ENCODE results near the gene DPYSL5. TPM values are rescaled to one million over a fixed set of nuclear protein-coding genes. Genes with fewer than 3 reads are reported as not detected.

Gene DPYSL5
- polyA plus RNA-seq, 3 donors, result not detected

GRCh38 chr2:26809876-26810577 is 37.9 kb upstream of the DPYSL5 start:
- Histone ChIP-seq H3K9me3 (replicated peaks in 1 of 2; ENCODE audit: control insufficient read depth in 1 of 2, insufficient read depth in 1 of 2, low read length in 2 of 2) (no peaks in the 10 kb centered on the region), H3K4me3 (replicated peaks in 1 of 3; ENCODE audit: low read depth in 2 of 3, low read length in 3 of 3) (no peak overlapping the region), H3K4me1 (ENCODE audit: control insufficient read depth in 1 of 2, insufficient read depth in 2 of 2, low read length in 2 of 2) (peaks cover 4 to 13% of the 10 kb centered on the region in 2 donors), H3K79me2 (ENCODE audit: insufficient read depth, low read length) (no peaks in the 10 kb centered on the region), H4K20me1 (ENCODE audit: insufficient read depth, low read length) (no peaks in the 10 kb centered on the region), H3K9ac (ENCODE audit: insufficient read depth, low read length, poor library complexity, severe bottlenecking) (no peak overlapping the region), H3K27me3 (ENCODE audit: control insufficient read depth in 2 of 2, insufficient read depth in 2 of 2, low read length in 2 of 2) (no peaks in the 10 kb centered on the region), H3K36me3 (replicated peaks in 1 of 2; ENCODE audit: control insufficient read depth in 1 of 2, insufficient read depth in 2 of 2, low read length in 2 of 2) (no peaks in the 10 kb centered on the region), H3K27ac (ENCODE audit: low read depth in 1 of 2, low read length in 2 of 2) (no peak overlapping the region), H3K4me2 (replicated peaks; ENCODE audit: extremely low read depth, low read length, poor library complexity, severe bottlenecking) (no peak overlapping the region), H2AFZ (ENCODE audit: insufficient read depth, low read depth, low read length, poor library complexity, severe bottlenecking) (peak overlapping the region; percentile 19)
- TF ChIP-seq CTCF (IDR thresholded peaks at IDR 0.05), result no peak
- intact Hi-C loops (cut with micrococcal nuclease), result no loop called here
- 0% methylated on average over 1 of the region's 6 CpGs for WGBS (ENCODE audit: insufficient coverage)
- Mint-ChIP-seq H3K36me3 (no peaks in the 10 kb centered on the region), H3K4me3 (no peak overlapping the region), H3K4me1 (peaks cover 8% of the 10 kb centered on the region), H3K27ac (peak overlapping the region in 1 of 7 donors; percentile 24), H3K9me3 (peaks cover 0 to 9% (median 5%) of the 10 kb centered on the region in 7 donors), H3K27me3 (ENCODE audit: low read depth in 3 of 3) (peaks cover 1 to 12% (median 2%) of the 10 kb centered on the region in 3 donors)
- DNase-seq, result peak; percentile 3 to 12 (median 9)

- H3K4me3 Mint-ChIP-seq, result no peak overlapping the region
- 77% methylated on average over 7 of the region's 8 CpGs for WGBS (ENCODE audit: insufficient coverage)
- intact Hi-C loops (cut with micrococcal nuclease), result no loop called here
Measured at GRCh38 chr2:26811261-26811660, 36.7 kb upstream of the DPYSL5 start.

More at GRCh38 chr2:26811261-26811660, 36.7 kb upstream of the DPYSL5 start:
- Histone ChIP-seq H3K9ac (ENCODE audit: insufficient read depth, low read length, poor library complexity, severe bottlenecking) (no peak overlapping the region), H3K4me3 (replicated peaks in 1 of 3; ENCODE audit: low read depth in 2 of 3, low read length in 3 of 3) (no peak overlapping the region), H3K36me3 (replicated peaks in 1 of 2; ENCODE audit: control insufficient read depth in 1 of 2, insufficient read depth in 2 of 2, low read length in 2 of 2) (no peaks in the 10 kb centered on the region), H3K79me2 (ENCODE audit: insufficient read depth, low read length) (no peaks in the 10 kb centered on the region), H2AFZ (ENCODE audit: insufficient read depth, low read depth, low read length, poor library complexity, severe bottlenecking) (no peak overlapping the region), H3K4me1 (ENCODE audit: control insufficient read depth in 1 of 2, insufficient read depth in 2 of 2, low read length in 2 of 2) (peaks cover 4 to 13% of the 10 kb centered on the region in 2 donors), H3K9me3 (replicated peaks in 1 of 2; ENCODE audit: control insufficient read depth in 1 of 2, insufficient read depth in 1 of 2, low read length in 2 of 2) (no peaks in the 10 kb centered on the region), H4K20me1 (ENCODE audit: insufficient read depth, low read length) (no peaks in the 10 kb centered on the region), H3K27me3 (ENCODE audit: control insufficient read depth in 2 of 2, insufficient read depth in 2 of 2, low read length in 2 of 2) (no peaks in the 10 kb centered on the region), H3K4me2 (replicated peaks; ENCODE audit: extremely low read depth, low read length, poor library complexity, severe bottlenecking) (no peak overlapping the region), H3K27ac (ENCODE audit: low read depth in 1 of 2, low read length in 2 of 2) (no peak overlapping the region)
- TF ChIP-seq CTCF (IDR thresholded peaks at IDR 0.05), result no peak
- Mint-ChIP-seq H3K36me3 (no peaks in the 10 kb centered on the region), H3K27me3 (ENCODE audit: low read depth in 3 of 3) (peaks cover 5 to 21% (median 12%) of the 10 kb centered on the region in 3 donors), H3K4me1 (peaks cover 8% of the 10 kb centered on the region), H3K9me3 (peaks cover 0 to 7% (median 5%) of the 10 kb centered on the region in 7 donors), H3K27ac (no peak overlapping the region)
- DNase-seq, result no peak

Measured in CD14-positive monocyte (primary cell).